ENCODE data around the gene TRUB1. TPM values are rescaled to one million over a fixed set of nuclear protein-coding genes. Genes with fewer than 3 reads are reported as not detected.
A peak's percentile ranks its signal among the peaks of the same experiment; 100 is the strongest.

Gene TRUB1
- total RNA-seq, 1 experiment from 2014 or later = 16.0 TPM

DNA sequence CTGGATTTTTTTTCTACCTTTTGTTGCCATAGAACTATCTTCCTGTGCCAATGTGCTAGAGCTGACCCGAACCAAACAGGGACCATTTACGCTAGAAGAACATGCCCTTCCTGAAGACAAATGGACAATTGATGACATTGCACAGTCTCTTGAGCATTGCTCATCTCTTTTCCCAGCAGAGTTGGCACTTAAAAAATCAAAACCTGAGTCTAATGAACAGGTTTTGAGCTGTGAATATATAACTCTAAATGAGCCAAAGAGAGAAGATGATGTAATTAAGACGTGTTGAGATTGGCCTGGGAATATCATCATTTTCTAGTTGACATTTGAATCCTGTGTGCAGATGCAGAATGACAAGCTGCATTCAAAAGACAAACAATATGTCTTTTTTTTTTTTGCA, 37.1 kb downstream of the TRUB1 start:
- no peak for DNase-seq (ENCODE audit: low read depth)

DNA sequence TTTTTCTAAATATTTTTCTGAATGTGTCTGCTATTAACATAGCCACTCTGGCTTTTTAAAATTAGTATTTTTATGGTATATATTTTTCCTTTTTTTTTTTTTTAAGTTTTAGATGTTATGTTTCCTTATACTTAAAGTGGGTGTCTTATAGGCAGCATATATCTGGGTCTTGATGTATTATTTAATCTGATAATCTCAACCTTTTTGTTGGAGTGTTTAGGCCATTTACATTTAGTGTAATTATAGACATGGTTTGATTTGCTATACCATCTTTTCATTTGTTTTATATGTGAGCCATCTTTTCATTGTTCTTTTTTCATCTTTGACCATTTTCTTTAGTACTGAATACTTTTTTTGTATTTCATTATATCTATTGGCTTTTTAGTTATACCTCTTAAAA, 45.0 kb downstream of the TRUB1 start:
- DNase-seq (ENCODE audit: low read depth) = no peak

DNA sequence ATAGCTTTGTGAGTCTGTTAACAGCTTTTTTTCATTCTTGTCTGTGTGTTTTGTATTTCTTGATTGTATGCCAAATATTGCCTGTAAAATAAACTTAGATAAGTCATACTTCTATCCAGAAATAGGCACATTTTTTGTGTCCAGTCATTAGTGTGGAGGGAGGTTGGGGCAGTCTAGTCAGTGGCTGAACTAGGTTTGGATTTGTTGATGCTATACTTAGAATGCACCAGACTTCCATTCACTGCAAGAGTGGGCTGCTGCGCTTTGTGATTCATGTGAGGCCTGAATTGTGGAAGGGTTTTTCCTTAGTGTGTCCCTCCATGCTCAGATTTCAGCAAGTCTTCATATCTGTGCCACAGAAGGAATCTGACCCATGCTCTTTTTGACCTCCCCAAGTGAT, 50.0 kb downstream of the TRUB1 start:
- no peak for DNase-seq (ENCODE audit: low read depth)

DNA sequence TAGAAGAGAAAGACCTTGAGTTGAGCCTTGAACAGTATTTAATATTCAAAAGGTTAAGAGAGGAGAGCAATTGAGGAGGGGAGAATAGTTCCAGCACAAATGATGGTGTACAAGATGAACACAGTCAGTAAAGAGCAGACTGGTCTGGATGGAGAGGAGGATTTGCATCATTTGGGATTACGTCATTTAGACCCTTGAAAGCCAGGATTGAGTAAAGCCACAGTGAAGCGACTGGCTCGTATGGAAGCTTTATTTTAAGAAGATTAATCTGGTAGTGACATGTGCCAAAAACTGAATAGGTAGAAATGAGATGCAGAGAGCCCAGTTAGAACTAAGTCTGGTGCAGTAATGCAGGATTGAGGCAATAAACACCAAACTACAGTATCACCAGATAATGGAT, 52.6 kb downstream of the TRUB1 start:
- DNase-seq (ENCODE audit: low read depth) = no peak

DNA sequence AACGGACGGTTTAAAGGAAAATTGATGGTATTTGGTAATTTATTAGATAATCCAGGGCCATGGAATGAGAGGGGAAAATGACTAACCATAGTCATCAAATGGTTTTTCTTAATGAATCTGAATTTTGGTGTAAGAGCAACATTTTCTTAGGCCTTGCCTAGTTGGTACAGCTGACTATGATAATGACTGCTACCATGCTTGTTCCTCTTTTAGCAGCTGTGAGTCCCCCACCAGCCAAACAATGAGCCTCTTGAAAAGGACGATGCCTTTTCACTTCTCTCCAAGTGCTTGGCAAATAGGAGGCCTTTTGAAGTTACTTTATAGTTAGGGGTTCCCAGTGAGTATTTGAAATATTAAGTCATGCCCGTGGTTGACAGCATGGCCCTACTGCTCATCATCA, 53.0 kb downstream of the TRUB1 start:
- no peak for DNase-seq (ENCODE audit: low read depth)

DNA sequence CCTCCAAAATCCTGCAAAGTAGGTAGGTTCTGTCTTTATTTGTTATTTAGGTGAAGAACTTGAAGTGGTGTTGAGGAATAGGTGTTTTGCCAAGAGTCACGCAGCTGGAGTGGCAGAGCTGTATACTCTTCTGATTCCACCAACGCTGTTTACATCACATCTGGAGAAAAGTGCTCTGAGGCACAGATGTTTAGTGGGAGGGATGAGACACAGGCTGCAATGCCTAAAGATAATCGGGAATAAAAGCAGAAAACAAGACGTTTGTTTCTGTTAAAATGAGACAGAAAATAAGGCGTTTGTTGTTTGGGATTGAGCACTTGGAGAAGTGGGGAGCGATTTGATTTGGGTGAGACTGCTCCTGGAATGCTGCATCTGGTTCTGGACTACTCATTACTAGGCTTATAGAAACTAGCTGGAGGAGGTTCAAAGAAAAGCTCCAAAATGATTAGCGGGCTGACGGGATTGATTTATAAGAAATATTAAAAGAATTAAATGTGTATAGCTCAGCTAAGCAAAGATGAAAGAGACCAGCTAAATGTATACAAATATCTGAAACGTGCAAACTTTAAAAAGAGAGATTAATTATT, 54.3 kb downstream of the TRUB1 start:
- no peak for DNase-seq (ENCODE audit: low read depth)

DNA sequence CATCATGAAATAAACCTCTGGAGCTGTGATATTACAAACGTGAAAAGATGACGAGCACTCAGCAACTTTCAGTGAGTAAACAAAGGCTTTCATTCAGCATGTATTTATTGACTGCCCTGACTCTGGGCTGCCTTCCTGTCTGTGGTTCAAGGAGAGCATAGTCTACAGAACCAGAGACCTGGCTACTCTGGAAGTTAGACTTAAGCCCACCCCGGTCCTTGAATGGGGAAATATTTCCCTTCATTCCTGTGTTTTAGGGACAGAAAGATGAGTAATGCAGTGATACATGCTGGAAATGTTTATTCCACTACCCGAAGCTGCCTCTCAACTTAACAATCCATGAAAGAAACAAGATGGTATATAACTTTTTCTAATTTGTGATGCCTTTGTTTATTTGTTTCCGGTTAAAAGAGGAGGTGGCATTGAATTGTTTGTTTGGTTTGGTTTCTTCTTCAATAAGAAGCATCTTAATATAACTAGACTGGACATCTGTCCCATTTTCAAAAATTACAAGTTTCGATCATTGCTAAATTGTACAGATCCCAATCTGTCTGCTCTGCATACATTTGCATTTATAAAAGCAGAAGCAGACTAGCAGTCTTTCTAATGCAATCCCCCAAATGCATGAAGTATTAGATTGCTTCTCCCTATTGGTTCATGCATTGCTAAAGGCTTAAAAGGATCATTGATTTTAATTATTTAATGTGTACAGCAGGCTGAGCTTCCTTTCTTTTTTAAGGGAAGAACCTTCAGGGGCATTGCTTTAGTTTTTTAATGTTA, 57.7 kb downstream of the TRUB1 start:
- no peak for DNase-seq (ENCODE audit: low read depth)

DNA sequence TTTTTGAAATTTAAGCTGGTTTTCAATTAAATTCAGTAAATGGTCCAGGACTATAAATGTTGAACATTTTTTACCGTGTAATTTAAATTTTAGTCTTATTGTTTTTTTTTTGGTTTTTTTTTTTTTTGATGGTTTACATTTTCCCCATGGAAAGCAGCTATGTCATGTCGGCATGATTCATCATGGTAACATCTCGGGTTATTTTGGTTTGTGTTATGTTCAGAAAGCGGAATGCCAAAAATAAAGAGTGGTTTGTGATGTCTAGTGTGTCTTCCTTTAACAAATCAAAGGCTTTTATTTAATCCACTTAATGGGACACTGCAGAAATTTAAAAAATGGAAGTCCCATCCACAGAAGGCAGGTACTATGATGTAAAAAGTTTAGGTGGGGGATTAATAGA, 58.5 kb downstream of the TRUB1 start:
- peak; percentile 9 for DNase-seq (ENCODE audit: low read depth)

DNA sequence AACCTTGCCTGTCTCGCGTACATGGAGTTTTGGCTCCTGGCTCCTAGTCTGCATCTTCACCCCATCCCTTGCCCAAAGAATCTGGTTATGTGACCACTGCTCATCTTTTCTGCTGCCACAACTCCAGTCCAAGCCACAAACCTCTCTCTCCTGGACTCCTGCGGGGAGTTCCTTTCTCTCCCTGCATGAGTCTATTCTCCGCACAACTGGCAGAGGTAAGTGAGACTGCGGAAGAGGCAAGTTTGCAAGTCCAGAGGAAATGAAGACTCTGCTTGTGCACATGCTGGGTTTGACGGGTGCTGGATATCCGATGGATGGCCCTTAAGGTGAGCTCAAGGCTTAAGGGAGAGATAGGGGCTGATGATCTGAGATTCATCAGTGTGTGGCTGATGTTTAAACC, 61.0 kb downstream of the TRUB1 start:
- DNase-seq (ENCODE audit: low read depth) = no peak

DNA sequence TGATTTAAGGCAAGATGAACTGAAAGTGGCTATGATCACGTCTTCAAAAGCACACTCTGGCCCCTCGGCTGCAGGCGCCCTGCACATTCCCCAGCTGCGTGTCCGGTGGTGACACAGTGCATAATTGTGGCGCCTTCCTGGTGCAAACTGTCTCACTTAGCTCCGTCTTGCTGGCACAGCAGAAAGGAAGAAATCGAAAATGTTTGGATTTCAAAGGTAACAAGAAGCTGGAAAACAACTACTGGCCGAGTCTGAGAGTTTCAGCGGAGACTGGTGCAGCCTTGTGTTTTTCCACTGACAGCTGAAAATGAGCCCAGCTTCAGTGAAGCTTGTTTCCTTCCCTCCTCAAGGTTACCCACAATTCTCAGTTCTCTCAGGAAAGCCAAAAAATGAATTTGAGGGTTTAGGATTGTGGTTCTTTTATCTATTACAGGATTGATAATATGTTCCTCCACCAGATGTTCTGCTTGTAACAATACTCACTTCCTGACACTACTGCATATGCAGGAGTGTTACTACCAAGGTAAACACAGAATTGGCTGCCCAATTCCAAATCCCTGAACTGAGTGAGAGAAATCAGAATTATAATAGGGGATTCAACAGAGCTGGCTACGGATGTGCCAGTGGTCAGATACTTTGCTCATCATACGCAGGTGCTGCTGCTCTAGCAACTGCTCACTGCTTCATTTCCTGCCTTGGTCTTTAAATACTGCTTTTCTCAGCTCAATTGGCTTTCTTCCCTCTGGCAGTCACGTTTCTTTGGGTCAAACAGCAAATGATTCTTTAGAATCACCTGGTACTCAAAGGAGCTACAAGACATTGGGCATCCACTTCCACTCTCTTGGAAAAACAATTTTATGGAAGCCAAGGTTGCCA, 63.7 kb downstream of the TRUB1 start:
- DNase-seq (ENCODE audit: low read depth) = peak; percentile 43

DNA sequence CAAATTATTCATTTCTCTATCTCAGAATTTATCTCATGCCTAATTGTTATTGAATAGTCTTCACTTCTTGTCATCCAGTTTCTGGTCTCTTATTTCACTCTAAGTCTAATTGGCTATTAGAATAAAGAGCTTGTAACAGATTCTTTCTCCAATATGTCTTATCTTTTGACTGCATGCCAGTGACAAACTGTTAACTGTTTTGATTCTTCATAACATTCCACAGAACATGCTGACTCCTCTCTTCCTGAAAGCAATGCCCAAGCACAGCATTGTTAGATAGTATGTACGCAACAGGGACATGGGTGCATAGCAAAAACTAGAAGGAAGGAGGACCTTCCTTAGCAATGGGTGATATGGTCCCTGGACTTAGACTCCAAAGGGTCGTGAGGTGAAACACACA, 65.4 kb downstream of the TRUB1 start:
- DNase-seq (ENCODE audit: low read depth) = no peak

DNA sequence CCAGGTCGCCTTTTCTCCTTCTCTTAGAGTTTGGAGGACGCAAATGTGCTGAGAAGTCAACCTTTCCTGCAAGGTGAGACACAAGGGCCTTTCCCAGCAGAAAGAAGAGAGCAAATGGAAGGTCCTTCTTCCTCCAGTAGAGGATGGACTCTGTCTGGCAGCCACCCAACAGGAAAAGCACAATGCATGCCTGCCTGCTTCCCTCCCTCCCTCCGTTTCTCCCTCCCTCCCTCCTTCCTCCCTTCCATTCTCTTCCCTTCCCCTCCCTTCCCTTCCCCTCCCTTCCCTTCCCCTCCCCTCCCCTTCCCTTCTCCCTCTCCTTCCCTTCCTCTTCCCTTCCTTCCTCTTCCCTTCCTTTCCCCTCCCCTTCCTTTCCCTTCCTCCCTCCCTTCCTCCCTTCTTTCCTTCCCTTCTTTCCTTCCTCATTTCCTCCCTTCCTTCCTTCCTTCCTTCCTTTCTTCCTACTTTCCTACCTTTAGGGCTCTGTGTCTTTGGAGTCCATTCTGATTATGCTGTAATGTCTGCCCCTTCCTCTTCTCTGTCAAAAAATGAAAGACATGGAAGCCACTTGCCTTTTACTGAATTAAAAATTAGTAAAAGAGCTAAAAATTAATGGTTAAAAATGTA, 66.4 kb downstream of the TRUB1 start:
- no peak for DNase-seq (ENCODE audit: low read depth)

DNA sequence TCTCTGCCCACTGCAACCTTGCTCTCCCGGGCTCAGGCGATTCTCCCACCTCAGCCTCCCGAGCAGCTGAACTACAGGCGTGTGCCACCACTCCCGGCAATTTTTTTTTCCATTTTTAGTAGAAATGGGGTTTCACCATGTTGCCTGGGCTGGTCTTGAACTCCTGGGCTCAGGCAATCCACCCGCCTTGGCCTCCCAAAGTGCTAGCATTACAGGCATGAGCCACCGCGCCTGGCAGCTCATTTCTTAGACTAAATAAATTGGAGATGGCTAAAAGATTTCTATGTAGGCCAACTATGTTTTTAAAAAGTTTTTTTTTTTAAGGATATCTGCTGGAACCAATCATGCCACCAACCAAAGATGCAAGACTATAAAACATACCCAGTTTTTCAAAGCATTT, 67.8 kb downstream of the TRUB1 start:
- no peak for DNase-seq (ENCODE audit: low read depth)

DNA sequence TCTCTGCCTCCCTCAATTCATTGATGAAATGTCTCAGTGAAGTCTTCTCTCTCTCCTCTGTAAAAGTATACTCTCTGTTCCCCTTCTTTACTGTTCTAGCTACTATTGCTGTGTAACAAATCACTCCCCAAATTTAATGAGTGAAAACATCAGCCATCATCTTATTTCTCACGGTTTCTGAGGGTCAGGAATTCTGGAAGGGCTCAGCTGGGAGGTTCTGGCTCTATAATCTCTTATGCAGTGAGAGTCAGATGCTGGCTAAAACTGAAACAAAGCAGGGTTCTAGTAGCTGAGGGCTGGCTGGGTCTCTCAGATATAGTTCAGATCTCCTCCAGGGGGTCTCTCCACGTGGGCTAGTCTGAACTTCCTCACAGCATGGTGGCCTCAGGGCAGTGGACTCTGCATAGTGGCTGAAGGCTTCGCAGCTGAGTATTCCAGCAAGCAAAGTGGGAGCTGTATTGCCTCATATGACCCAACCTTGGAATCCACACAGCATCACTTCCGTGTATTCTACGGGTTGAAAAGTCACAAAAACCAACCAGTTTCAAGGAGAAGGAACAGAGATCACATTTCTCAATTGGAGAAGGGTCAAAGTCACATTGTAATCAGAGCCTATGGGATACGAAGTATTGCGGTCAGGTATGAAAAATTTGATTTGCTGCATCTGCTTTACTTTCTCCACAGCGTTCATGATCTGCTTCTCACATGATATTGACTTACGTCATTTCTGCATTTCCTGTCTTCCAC, 80.4 kb downstream of the TRUB1 start:
- DNase-seq (ENCODE audit: low read depth) = no peak

DNA sequence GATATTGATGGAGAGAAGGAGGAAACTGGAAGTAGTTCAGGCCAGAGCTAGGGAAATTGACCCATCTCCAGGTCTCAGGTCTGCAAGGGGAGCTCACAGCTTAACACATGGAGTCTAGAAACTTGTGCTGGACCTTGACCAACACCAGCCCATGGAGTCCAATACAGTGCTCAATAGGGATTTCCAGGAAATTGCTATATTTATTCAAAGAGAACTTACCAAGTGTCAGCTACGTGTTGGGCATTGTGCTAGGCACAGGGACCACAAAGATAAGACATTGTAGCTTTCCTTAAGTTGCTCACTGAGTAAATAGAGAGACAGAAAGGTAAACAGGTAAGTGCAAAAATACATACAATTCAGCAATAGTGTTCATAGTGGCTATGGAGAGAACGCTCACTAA, 82.5 kb downstream of the TRUB1 start:
- no peak for DNase-seq (ENCODE audit: low read depth)

DNA sequence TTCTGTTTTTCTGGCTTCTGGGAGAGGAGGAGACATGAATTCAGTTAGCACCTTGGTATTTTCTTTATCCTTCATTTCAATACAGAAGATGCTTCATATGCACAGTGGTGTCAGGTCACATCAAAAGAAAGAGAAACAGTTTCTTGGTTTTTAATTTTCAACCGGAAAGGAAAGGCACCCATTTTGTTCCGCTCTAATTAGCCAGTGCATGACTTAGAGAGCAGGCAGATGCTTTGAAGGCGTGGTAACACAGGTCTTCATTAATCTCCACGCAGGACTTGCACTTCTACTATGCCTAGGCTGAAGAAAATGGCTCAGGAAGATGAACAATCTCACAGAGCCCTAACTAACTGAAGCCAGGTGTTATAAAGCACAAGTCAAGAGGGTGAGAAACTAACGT, 84.7 kb downstream of the TRUB1 start:
- no peak for DNase-seq (ENCODE audit: low read depth)

DNA sequence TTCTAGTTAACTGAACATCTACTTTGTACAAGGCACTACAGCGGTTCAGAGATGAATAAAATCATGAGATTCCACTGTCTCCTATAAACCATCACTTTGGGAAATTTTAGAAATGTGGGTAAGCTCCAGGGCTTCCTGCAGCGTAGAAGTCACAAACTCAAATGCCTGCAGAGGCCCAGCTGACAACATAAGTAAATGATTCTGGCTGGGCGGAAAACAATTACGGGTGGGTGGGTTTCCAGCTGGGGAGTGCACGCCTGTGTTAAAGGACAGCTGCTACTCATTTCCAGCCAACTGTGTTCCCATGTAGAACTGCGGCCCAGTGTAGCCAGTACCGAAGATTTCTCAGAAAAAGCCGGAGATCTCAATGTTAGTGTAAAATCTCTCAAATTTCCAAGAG, 85.7 kb downstream of the TRUB1 start:
- no peak for DNase-seq (ENCODE audit: low read depth)

DNA sequence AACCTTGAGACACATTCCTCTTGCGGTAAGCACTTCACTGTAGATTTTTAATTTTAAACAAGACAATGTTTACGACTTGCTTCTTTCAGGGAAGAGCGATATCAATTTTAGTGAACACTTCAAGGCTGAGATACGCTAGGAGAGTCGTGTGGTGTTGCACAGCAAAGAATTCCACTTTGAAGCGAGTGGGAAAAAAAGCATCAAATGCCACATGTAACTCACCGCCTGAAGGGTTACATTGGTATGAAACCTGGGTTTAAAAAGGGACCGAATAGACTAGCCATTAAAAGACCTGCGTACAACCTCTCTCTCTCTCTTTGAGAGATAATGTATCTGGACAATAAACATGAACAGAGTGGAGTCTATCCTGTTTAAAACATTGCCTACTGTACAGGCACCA, 86.4 kb downstream of the TRUB1 start:
- no peak for DNase-seq (ENCODE audit: low read depth)

DNA sequence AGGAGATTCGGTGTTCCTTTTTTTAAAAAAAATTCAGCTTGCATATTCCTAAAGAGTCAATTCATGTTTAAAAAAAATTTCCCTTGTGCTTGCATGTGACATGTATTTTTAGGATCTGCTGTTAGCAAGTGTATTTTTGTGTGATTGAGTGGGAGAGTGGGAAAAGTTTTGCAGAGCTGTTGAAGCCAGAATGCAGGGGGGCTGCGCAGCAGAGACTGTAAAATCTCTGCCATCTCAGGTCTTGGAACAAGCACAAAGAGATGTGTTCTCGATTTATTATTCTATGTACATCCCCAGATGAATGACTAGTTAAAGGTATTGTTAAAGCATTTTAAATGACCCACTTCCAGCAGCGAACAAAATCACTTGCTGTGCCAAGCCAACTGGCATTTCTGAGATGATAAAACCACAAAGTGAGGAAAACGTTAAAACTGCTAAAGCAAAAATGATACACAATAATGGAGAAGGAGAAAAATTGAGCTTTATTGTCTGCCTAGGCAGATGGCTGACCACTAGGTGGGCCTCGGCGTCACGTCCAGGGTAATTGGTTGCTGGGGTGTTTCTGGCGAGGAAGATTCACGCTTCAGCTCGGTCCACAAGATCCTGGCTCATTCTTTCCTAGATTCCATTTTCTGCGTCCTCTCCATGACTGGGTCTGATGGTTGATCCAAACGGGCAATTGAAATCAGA, 88.2 kb downstream of the TRUB1 start:
- DNase-seq (ENCODE audit: low read depth) = no peak

DNA sequence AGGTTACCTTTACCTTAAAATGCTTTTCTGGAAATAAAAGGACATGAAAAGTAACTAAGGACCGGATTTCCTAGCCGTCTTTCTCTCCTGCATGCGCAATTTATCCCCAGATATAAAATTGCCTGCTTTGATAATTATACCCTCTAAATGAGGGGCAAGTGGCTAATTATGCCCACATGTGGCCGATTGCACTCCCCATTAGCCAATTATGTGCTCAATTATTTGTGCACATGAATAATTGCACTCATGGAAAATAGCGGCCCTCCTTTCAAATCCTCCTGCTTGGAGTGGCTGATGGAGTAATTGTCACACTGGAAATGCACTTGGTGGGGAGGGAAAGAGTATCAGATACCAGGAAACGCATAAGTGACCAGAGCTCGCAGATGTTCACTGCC, 88.7 kb downstream of the TRUB1 start:
- DNase-seq (ENCODE audit: low read depth) = no peak
